GM19328 (cell line): ENCODE results near the gene HYOU1.
A peak's percentile ranks its signal among the peaks of the same experiment; 100 is the strongest.
"Not testable (repeated sequence)": the region's sequence is repeated elsewhere in the genome, so short reads cannot be mapped to it uniquely, and the experiment has no call there.

Experiments used
- ATAC-seq: cut with Tn5 transposase; IDR thresholded peaks from one replicate; pipeline ENCODE4 v1.9.1; 2021; ENCODE audit warnings: mild to moderate bottlenecking, moderate library complexity; ENCODE audit not compliant: unreplicated experiment

The HYOU1 gene

GRCh38 chr11:119085437-119085847, 28.4 kb upstream of the HYOU1 start:
- ATAC-seq: no peak

DNA sequence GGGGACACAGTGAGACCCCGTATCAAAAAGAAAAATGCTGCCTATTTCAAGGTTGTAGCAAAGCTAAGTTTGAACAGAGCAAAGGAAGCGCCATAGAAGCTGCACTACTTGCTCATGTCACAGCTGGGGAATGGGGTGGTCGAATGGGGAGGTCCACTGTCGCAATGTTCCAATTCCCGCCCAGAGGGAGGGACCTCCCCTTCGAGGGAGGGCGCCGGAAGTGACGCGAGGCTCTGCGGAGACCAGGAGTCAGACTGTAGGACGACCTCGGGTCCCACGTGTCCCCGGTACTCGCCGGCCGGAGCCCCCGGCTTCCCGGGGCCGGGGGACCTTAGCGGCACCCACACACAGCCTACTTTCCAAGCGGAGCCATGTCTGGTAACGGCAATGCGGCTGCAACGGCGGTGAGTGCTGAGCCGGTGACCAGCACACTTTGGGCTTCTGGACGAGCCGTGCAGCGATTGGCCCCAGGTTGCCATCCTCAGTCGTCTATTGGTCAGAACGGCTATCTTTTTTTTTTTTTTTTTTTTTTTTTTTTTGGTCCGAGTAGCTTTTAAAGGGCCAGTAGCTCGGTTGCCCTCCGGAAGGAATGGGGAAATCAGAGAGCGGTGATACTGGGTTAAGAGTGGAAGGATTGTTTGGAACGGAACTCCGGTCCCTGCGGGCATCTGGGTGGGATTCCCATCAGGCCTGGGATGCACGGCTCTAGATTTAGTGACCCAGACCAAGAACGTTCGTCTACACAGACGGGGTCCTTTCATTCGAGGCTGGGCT, 27.8 kb upstream of the HYOU1 start, which contains the start of gene HMBS:
Gene HMBS, plus strand, starts transcription at position 219 of the 774 bp plus-strand sequence. Its CDS starts 153 bp downstream, at position 372.
- ATAC-seq: peak; percentile 83

- ATAC-seq: no peak
Observed at GRCh38 chr11:119081682-119082260, 24.8 kb upstream of the HYOU1 start.

- ATAC-seq: no peak
Observed at GRCh38 chr11:119078675-119079420, 21.8 kb upstream of the HYOU1 start.

DNA sequence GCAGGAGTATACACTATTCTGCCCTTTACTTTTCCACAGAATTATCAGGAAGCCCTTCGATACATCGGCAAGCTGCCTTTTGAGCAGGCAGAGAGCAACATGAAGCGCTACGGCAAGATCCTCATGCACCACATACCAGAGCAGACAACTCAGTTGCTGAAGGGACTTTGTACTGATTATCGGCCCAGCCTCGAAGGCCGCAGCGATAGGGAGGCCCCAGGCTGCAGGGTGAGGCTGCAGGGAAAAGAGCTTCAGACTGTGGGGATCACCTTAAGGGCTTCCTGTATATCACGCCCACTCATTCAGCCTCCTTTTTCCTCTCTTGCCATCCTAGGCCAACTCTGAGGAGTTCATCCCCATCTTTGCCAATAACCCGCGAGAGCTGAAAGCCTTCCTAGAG, 20.8 kb upstream of the HYOU1 start:
- ATAC-seq: no peak

- ATAC-seq: peak; percentile 86
Observed at GRCh38 chr11:119067371-119068222, 10.6 kb upstream of the HYOU1 start, which contains the start of gene VPS11. Gene VPS11, plus strand, starts transcription at chr11:119067818. Its CDS starts 6 bp downstream, at chr11:119067824.

DNA sequence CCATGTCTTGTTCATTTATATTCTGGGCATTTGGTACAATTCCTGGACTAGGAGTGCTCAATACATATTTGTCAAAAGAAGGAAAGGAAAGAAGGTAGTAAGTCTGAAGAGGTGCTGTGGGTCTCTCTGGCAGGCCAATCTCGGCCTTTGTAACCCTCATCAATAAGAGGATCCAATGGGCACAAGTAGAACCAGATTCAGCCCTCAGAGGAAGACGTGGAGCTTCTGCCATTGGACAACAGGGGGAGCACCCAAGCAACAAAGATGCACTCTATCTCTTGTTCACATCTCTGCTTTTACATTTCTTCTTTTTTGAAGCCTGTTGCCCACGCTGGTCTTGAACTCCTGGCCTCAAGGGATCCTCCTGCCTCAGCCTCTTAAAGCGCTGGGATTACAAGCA, 8.4 kb upstream of the HYOU1 start:
- ATAC-seq: no peak

DNA sequence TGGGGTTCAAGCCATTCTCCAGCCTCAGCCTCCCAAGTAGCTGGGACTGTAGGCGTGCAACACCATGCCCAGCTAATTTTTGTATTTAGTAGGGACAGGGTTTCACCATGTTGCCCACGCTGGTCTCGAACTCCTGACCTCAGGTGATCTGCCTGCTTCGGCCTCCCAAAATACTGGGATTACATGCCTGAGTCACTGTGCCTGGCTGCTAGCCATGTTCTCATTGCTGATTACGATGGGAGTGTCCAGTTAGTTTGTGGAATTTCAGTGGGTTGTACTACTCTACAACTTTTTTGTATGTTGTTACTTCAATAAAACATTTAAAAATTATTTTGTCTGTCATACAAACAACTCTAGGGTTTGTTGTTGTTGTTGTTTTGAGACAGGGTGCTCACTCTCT, 5.8 kb upstream of the HYOU1 start:
- ATAC-seq: no peak

DNA sequence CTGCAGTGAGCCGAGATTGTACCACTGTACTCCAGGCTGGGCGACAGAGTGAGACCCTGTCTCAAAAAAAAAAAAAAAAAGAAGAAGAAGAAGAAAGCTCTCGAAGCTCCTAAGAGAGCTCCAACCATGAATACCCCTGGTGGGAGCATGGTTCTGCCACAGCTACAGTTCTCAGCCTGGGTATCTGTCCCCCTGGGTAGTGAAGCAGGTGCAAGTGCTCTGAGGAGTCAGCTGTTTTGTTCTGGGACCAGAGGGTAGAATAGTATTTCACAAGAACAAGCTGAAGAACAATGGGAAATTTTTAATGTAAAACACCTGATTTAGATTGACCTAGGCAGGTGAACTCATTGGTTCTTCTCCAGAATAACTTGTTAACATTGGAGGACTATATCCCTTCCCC, 4.3 kb upstream of the HYOU1 start:
- ATAC-seq: no peak

GRCh38 chr11:119059128-119059527, 2.1 kb upstream of the HYOU1 start:
- not testable (repeated sequence) for ATAC-seq

GRCh38 chr11:119056421-119056999, 495 bp downstream of the HYOU1 start:
- peak; percentile 1 for ATAC-seq

- ATAC-seq: no peak
Observed at GRCh38 chr11:119055901-119056300, 1.1 kb downstream of the HYOU1 start.

GRCh38 chr11:119054418-119054817, 2.6 kb downstream of the HYOU1 start:
- no peak for ATAC-seq

DNA sequence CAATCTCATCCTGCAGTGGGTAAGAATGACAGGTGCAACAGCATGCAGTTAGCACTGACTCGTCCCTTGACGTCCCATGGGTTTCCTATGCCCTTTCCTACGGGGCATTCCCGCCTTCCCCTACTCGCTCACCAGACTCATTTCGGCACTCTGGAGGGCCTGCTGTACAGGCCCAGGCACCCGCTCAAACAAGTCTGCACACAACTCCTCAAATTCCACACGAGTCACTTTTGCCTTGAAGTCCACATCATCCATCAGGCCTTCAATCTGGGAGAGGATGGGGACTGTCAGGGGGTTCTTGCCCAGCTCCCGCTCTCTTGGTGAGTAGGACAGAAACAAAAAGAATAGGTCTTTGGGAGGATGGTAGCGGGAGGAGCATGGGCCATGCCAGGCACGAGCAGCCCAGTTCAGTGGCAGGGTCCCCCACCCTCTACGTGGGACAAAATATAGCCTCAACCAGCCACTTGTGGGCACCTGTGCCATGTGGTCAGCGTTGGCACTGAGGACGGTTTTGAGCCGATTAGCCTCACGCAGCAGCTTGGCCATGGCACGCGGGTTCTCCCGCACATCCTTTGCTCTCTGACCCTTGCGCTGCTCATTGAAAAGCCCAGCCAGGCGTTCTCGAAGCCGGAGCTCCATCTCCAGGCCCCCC, 4.7 kb downstream of the HYOU1 start:
- no peak for ATAC-seq

- no peak for ATAC-seq
Observed at GRCh38 chr11:119051440-119052162, 5.4 kb downstream of the HYOU1 start.

DNA sequence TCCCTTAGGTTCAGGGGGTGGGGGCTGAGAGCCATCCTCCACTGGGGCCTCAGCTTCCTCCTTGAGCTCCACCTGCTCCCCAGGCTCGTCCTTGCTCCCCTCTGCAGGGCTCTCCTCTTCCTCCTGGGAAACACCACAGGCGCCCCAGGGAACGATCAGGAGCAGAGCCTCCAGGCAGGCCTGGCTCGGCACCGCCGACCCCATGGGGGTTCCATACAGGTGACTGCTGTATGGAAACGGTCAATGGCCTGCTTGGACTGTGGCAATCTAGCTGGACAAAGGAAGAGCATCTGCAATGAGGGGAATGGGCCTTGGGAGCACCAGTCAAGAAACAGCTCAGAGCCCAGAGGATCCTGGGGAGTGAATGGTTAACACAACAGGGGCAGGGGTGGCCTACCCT, 7.9 kb downstream of the HYOU1 start:
- no peak for ATAC-seq

GRCh38 chr11:119048644-119049043, 8.4 kb downstream of the HYOU1 start:
- ATAC-seq: no peak

DNA sequence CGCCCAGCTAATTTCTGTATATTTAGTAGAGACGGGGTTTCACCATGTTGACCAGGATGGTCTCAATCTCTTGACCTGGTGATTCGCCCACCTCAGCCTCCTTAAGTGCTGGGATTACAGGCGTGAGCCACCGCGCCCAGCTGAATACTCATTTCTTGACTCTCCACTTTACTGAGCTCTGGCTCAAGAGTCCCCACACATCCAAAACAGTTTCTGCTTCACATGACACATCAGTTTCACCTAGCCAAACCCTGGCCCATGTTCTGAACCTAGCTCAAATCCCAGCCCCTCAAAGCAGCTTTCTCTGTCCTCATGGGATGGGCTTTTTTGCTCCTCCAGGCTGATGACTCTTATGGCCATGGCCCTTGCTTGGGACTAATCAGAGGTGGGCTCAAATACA, 9.8 kb downstream of the HYOU1 start:
- ATAC-seq: no peak

- no peak for ATAC-seq
Observed at GRCh38 chr11:119046489-119046888, 10.5 kb downstream of the HYOU1 start.
